GM21447 (cell line): Measurements from ENCODE around the gene LRP1B.

Experiments
- ATAC-seq: cut with Tn5 transposase; IDR thresholded peaks from one replicate; pipeline ENCODE4 v1.9.1; 2021; ENCODE audit not compliant: unreplicated experiment

Gene LRP1B

DNA sequence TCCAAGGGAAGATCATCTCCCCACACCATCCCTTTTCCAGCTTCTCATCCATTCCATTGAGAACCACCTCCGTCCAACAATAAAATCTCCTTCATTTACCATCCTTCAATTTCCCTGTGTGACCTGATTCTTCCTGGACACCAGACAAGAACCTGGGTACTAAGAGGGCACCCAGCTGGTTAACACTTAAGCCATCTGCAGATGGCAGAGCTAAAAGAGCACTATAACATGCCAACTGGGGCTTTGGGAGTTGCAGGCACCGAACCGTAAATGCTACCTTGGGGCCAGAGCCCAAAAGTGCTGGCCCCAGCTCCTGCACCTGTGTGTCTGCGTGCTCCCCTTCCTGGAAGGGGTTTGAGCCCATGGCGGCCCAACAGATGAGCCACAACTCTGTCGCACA lies 655.0 kb downstream of the LRP1B start:
- no peak for ATAC-seq

DNA sequence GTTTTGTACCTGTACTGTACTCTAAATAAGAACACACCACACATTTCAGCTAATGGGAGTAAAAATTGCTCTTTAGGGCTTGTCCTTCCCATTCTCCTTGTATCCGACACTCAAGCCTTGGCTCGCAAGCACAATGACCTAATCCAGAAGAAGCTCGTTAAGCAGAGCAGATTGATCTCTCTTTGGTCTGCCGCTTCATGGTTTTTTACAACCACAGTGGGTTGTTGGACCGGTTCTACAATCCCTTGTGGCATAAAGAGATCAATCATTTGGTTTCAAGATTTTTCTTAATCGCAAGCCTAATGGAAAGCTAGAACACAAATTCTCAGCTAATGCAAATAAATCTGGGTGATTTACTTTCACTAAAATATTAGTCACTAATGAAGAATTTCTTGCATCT lies 662.1 kb downstream of the LRP1B start:
- no peak for ATAC-seq

DNA sequence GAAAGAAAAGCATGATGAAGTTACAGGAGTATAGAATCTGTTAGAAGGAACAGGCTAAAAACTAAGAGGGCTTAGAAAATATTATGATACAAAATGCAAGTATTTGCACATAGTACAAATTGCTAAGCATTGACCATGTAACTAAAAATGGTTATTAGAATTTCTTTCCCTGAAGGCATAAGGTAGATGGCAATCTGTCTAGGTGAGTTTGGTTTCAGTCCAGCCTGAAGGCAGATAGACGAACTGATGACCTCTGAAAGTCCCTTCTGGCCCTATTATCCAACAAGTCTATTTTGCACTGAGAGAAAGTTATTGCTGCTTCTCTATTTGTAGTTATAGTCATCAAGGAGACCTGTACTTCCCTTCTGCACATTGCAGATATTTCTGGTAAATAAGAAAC lies 663.5 kb downstream of the LRP1B start:
- no peak for ATAC-seq

DNA sequence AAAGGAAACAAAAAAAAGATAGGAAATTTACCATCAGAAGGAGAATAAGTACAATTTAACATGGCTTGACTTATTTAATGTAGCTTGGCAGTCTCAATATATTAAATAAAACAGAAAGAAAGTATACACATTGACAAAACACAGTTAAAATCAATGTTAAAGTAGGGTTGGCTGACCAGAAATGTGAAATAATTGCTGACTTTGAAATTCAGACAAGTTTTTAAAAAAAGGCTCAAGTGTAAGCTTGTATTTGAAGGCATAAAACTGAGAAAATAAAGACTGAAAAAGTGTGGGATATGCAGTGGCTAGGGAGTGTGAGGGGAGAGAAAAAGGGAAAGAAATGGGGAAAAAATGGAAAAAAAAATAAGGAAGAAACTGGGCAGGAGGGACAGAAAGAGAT lies 665.8 kb downstream of the LRP1B start:
- ATAC-seq, result no peak

DNA sequence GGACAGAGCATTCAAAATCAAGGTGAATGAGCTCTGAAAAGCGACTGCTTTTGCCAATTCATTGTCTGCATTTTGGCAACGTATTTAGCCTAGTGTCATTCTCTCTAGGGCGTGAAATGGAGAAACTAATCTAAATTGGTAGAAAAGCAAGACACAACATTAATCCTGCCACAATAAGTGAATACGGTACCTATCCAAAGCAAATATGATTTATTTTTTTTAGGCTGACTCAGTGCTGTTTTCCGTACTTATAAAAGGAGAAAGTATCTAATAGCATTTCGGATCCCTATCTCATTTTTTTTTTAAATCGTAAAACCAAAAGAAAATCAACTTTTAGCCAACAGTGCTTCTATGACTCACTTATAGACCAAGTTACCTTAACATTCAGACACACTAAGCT lies 672.5 kb downstream of the LRP1B start:
- ATAC-seq, result no peak

DNA sequence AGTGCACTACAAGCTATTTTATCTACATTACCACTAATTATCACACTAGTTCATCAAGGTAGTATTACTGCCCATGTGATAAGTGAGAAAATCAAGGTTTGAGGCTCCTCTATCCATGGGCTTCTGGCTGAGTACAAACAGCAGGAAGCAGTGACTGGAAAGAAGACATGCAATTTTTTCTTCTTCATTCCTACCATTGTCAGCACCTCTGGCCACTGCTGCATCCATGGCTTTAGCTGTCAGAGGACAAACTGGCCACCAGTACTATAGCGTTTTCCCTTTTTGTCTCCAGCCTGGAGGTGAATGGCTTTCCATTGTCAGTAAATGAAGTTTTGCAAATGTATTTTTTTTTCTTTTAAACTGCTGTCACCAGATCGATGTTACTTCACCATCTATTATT lies 674.9 kb downstream of the LRP1B start:
- no peak for ATAC-seq

DNA sequence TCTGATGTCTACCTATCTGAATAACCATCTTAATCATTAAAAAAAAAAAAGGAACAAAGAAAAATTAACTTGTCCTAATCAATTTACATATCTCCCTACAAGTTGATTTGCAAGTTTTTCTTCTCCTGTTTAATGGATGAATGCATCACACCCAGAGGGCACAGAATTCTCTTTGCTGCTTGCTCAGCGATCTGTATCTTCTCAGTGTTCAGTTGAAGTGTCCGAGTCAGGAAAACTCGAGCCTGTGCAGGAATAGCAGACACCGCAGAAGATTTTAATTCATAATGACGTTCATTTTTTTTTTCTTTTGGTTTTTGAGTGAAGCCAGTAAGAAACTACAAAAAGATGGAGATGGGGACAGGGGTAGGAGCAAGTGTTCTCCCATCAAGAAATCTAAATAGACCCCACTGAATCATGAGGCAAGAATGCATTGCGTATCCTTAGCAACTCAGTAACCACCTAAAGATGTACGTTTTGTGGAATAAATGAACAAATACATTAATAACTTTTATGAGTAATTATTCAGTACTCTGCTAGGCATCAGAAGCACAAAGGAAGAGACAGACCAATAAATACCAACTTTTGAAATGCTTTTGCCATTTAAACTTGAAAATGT lies 675.5 kb downstream of the LRP1B start:
- no peak for ATAC-seq

DNA sequence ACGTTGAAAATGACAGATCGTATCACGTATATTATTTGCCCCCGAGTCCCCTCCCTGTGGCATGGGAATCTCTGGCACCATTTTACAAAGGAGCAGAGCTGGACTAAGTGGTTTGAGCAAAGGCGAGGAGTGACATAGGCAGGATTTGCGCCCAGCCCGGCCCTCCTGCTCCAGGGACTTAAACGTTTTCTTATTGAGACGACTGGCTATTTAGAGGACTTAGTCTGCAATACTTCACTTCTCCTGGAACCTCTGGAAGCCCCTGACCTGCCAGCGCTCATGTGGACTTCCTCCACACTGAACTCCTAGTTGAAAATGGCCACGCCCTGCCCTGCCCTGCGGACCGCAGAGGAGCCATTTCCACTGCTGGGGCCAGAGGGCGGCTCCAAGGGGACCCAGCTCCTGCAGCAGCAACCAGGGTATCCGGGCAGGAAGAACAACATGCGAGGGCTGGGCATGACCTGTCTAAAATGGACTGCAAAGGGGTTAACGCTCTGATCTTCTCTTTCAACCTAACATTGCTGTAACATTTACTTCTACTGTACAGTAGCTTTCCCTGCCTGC lies 690.7 kb downstream of the LRP1B start:
- no peak for ATAC-seq

DNA sequence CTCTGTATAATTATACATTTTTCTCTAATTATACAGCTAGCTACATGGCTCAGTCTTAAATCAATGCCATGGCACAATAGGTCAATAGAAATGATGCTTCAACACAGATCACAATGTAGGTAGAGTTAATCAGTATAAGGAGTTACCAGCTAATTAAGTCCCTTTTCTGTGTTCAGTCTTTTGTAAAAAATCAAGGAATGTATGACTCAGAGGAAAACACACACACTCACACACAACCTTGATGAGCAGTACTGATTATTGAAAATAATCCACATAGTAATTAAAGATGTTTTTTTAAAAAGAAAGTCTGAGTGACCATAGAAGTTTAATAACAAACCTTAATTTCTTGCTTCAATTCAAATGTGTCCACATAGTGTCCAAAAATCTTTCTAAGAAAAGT lies 691.3 kb downstream of the LRP1B start:
- ATAC-seq, result no peak

DNA sequence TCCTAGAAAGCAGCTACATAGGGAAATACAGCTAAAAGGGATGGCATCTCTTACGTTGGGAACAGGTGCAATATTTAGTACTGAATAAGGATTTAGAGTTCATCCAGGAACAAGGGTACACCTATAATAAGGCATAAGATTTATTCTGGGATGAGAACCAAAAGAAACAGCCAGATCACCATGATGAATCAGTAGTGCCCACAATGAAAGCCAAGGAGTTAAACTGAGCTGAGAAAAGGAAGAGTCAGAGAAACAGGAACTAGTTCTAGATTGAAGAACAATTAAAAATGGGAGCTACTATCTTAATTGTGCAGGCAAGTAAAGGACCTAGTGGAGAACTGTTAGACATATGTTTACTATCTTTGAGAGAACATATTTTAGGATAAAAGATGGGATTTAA lies 692.3 kb downstream of the LRP1B start:
- no peak for ATAC-seq

DNA sequence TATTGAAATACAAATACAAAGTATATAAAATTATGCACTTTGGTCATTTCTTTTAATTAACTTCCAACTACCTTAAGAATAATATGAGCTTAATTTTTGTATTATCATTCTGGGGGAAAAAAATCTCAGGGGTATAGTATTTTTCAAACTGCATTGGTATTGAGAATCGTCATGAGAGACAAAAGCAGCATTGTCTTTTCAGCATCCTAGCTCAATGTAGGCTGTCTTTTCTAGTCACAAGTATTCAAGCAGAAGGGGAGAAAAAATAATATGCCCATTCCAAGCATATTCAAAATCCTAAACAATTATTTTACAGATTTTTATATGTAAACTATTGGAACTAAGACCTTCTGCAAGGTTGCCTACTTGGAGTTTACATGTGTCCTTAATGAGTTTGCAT lies 693.3 kb downstream of the LRP1B start:
- no peak for ATAC-seq

DNA sequence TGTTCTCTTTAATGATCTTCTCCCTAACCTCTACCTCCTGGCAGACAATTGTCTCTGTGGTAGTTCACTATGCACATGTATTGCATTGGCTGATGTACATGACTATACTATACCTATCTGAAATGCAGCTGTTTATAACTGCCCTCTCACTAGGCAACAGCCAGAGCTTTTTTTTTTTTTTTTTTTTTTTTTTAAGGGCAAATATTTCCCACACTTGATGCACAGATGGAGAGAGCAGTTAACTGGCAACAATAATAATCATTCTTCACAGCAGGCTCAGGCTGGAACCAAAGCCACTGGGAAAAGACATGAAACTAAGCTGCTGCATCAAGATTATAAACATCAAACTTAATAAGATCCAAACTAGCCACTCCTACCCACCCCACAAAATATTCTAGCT lies 707.7 kb downstream of the LRP1B start:
- ATAC-seq, result no peak

DNA sequence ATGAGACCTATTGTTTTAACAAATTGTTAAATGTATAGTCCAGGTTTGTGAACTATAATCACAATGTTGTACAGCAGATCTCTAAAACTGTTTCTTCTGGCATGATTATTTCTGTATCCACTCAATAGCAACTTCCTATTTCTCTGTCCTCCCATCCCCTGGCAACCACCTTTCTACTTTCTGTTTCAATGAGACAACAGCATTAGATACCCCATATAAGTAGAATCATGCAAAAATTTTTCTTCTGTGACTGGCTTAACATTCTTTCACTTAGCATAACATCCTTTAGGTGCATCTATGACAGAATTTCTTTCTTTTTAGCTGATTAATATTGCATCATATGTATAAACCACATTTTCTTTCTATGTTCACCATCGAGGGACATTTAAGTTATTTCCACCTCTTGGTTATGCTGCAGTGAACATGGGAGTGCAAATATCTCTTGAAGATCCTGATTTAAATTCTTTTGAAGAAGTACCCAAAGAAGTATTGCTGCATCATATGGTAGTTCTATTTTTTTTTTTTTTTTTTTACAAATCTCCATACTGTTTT lies 713.5 kb downstream of the LRP1B start:
- no peak for ATAC-seq

DNA sequence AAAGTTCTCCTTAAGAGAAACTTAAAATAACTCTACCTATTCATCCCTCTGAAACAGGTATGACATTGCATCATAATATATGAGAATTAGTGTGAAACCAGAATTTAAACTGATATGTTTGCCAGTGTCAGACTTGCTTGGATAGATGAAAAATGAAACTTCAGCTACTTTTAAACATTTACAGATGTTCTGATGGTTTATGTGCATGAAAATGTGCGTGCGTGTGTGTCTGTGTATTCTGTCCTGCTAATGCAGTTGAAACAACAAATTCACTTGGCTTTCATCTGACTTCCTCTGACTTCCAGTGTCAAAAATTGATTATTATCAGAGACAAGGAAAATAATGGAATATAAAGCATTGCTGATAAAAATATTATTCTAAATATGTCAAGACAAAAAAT lies 719.4 kb downstream of the LRP1B start:
- no peak for ATAC-seq

DNA sequence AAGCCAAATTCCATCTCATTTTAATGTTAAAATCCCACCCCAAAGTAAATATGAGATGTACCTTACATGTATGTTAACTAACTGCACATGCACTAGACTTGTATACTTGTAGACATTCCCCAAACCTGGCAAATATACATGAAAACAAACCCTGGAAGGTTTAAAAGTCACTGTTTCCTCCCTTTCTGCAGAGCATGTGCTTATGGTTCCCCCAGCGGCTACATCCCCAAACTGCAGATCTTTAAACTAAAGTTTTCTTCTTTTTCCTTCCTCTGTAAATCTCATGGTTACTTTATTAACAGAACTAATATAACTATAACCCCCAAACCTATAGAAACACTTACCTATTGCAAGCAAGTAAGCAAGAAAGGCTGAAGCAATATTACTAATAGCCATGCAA lies 731.5 kb downstream of the LRP1B start:
- no peak for ATAC-seq

DNA sequence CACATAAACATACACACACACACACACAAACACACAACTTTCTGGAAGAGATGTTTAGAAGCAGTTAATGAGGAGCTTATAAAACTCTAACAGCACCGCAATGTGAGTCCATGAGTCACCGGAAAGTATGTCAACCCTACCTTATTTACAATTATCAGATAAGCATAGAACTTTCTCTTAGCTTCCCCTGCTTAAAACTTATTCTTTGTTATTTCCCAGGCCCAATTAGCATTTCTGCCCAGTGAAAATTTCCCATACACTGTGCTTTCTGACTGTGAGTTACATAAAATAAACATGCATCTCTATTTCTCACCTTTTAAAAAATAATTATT lies 737.6 kb downstream of the LRP1B start:
- no peak for ATAC-seq

DNA sequence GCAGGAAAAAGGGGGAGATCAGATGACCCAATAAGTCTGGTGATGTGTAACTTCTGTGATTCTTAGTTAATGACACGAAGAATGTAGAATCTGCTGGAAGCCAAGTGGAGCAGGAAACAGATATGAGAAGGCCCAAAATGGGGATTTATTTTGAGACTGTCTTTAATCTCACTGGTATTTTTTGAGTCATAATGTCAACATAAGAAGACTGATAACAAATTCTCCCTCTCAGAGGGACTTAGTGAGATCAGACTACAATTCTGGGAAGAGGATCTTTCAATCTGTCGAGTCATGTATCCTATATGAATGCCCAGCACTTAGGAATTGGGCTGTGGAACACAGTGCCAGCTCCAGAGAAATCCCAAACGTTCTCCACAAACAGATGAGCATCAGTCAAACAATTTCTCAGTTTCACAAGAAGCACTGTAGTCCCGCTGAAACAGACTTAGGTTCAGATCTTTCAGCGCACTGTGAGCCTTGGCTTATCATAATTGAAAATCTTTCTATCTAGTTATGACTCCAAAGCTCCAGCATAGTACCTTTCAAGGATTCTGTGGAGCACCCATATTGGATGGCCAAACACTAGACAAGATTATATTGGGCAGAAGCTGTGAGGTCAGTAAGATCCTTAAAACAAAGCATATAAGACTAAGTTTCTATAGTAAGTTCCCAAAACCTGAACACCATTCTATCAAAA lies 738.2 kb downstream of the LRP1B start:
- ATAC-seq, result no peak

DNA sequence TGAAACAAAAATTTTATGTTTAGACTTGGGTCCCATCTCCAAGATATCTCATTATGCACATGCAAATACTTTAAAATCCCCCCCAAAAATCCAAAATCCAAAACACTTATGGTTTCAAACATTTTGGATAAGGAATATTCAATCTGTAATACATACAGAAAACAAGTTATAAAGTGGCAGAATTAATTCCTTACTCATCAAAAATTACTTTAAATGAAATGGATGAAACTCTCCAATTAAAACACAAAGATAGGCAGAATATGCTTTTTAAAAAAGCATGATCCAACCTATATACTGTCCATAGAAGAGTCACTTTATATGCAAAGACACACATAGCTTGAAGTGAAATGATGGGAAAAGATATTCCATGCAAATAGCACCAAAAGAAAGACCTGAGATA lies 744.6 kb downstream of the LRP1B start:
- ATAC-seq, result no peak

DNA sequence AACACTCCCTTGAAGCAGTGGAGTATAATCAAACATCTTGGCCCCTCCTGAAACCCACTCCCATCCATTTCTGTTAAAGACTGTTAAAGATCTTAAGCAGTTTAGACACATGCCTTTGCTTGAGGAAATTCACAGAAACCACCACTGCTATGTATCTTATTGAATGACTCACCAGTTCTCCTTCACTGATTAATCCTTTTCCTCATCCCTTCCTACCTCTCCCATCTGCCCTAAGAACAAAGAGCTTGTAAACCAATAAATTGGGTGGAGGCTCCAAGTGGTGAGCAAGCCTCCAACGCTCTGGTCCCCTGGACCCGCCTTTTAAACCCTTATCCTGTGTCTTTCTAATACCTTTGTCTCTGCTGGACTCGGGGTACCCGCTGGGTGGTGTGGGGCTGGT lies 746.1 kb downstream of the LRP1B start:
- ATAC-seq, result no peak

DNA sequence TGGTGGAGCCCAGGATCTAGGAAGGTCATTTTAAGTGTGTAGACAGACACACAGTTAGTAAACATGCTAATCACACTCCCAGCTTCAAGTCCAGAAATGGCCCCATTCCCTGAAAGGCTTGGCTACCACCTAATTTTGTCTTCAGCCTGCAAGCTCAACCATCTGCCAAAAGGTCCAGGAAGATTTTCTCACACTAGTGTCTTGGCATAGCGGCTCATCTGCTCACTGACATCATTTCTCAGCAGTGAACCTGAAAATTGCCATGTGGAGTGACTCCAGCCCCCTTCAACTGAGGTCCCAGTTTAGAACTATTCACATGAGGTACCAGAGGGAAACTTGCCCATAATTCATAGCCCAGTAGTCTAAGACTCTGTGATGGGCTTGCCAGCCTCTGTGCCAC lies 748.9 kb downstream of the LRP1B start:
- no peak for ATAC-seq

DNA sequence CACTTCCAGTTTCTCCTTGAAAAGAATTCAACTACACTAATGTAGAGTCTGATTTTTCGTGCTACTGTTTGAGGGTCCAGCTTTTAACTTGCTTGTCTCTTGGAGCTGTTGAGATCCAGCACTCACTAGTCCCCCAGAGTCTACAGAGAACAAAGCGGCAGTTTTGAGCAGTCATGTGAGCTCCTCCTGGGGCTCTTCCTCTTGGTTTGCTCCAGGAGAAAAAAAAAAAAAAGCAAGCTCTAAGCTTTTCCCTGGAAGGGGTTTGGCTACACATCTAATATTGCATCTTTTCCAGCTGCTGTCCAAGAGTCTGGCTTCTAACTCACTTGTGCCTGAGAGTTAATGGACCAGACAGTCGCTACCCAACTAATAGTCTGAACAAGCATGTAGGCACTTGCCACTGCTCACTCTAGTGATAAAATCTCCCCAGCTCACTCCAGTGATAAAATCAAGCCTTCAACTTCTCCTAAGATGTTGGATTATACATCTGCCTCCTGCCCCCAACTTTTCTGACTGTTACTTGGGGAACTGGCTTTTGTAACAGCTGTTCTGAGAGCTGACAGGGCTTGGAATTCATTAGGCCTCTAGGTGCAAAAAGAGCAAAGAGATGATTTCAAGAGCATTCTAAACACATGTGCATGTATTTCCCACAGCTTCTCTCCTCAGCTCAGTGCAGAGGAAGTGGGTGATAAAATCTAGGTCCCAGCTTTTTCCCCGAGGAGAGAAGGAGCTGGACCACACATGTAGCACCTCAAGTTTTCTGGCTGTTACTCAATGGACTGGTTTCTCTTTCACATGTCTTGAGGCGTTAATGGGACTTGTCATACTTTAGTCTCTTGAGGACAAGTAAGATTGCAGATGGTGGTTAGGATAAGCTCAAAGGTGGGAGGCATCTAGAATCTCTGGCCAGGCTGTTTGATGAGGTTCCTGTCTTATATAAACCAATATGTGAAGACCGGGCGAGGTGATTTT lies 750.5 kb downstream of the LRP1B start:
- ATAC-seq, result no peak

DNA sequence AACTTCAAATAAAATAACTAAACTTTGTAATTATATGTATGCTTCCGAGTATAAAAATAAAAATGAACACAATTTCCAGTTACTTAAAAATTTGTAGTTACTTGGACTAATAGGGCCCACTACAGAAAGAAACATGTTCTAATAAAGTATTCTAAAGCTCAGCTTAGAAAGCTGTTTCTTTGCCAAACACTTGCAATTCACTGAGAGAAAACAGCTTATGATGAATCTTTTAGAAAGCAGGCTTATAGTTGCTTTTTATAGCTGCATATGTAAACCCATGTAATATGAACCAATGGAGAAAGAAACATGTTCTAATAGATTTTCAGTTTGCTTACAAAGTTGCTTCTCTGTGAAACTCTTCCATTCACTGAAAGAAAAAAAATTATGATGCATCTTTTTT lies 766.0 kb downstream of the LRP1B start:
- ATAC-seq, result no peak
